ENCODE measurements around the gene MX2.
"Not testable (repeated sequence)": the region's sequence is repeated elsewhere in the genome, so short reads cannot be mapped to it uniquely, and the experiment has no call there.

DNA sequence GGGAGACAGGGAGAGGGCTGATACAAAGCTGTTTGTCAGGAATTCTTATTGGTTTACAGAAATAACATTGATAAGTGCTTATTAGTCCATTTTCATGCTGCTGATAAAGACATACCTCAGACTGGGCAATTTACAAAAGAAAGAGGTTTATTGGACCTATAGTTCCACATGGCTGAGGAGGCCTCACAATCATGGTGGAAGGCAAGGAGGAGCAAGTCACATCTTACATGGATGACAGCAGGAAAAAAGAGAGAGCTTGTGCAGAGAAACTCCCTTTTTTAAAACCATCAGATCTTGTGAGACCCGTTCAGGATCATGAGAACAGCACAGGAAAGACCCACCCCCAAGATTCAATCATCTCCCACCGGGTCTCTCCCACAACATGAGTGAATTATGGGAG is 55.7 kb downstream of the MX2 start:
- not testable (repeated sequence) for TF ChIP-seq MAFK (IDR thresholded peaks at IDR 0.05; ENCODE audit: low read depth, low read length); POLR2A (IDR thresholded peaks at IDR 0.05; ENCODE audit: low read depth, low read length); SMC3 (IDR thresholded peaks at IDR 0.05; ENCODE audit: low read depth, low read length); RAD21 (IDR thresholded peaks at IDR 0.05; ENCODE audit: low read length); CEBPB (IDR thresholded peaks at IDR 0.05; ENCODE audit: low read depth, low read length); CHD1 (IDR thresholded peaks at IDR 0.05; ENCODE audit: low read depth, low read length)
- TF ChIP-seq, protein P1, sequence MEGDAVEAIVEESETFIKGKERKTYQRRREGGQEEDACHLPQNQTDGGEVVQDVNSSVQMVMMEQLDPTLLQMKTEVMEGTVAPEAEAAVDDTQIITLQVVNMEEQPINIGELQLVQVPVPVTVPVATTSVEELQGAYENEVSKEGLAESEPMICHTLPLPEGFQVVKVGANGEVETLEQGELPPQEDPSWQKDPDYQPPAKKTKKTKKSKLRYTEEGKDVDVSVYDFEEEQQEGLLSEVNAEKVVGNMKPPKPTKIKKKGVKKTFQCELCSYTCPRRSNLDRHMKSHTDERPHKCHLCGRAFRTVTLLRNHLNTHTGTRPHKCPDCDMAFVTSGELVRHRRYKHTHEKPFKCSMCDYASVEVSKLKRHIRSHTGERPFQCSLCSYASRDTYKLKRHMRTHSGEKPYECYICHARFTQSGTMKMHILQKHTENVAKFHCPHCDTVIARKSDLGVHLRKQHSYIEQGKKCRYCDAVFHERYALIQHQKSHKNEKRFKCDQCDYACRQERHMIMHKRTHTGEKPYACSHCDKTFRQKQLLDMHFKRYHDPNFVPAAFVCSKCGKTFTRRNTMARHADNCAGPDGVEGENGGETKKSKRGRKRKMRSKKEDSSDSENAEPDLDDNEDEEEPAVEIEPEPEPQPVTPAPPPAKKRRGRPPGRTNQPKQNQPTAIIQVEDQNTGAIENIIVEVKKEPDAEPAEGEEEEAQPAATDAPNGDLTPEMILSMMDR (conservative IDR thresholded peaks at IDR 0.05; ENCODE audit: low read depth, low read length), result not testable (repeated sequence)
- TF ChIP-seq, protein P2, sequence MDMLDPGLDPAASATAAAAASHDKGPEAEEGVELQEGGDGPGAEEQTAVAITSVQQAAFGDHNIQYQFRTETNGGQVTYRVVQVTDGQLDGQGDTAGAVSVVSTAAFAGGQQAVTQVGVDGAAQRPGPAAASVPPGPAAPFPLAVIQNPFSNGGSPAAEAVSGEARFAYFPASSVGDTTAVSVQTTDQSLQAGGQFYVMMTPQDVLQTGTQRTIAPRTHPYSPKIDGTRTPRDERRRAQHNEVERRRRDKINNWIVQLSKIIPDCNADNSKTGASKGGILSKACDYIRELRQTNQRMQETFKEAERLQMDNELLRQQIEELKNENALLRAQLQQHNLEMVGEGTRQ (IDR thresholded peaks at IDR 0.05; ENCODE audit: low read depth, low read length), result not testable (repeated sequence)
